ENCODE measurements around the gene OR2AJ1.
"Not testable (repeated sequence)": the region's sequence is repeated elsewhere in the genome, so short reads cannot be mapped to it uniquely, and the experiment has no call there.

Gene OR2AJ1

DNA sequence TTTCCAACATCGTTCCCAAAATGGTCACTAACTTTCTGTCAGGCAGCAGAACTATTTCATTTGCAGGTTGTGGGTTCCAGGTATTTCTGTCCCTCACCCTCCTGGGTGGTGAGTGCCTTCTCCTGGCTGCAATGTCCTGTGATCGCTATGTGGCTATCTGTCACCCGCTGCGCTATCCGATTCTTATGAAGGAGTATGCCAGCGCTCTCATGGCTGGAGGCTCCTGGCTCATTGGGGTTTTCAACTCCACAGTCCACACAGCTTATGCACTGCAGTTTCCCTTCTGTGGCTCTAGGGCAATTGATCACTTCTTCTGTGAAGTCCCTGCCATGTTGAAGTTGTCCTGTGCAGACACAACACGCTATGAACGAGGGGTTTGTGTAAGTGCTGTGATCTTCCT lies 9.3 kb downstream of the OR2AJ1 start:
- Mint-ChIP-seq H3K4me3 (no peak overlapping the region), H3K27me3 (no peaks in the 10 kb centered on the region), H3K27ac (no peak overlapping the region), H3K36me3 (peaks cover 4 to 5% of the 10 kb centered on the region in 2 donors), H3K9me3 (peaks cover 6 to 7% of the 10 kb centered on the region in 2 donors), H3K4me1 (peaks cover 0 to 3% of the 10 kb centered on the region in 2 donors)
- ATAC-seq (replicated peaks), result no peak
- DNase-seq, result no peak

- Mint-ChIP-seq H3K9me3 (peaks cover 6 to 7% of the 10 kb centered on the region in 2 donors), H3K27me3 (no peaks in the 10 kb centered on the region), H3K4me3 (no peak overlapping the region), H3K27ac (no peak overlapping the region), H3K4me1 (peaks cover 0 to 5% of the 10 kb centered on the region in 2 donors), H3K36me3 (peaks cover 4 to 5% of the 10 kb centered on the region in 2 donors)
- ATAC-seq (replicated peaks) (no peak), DNase-seq (no peak)
Observed at GRCh38 chr1:247935781-247936180, 11.1 kb downstream of the OR2AJ1 start.

DNA sequence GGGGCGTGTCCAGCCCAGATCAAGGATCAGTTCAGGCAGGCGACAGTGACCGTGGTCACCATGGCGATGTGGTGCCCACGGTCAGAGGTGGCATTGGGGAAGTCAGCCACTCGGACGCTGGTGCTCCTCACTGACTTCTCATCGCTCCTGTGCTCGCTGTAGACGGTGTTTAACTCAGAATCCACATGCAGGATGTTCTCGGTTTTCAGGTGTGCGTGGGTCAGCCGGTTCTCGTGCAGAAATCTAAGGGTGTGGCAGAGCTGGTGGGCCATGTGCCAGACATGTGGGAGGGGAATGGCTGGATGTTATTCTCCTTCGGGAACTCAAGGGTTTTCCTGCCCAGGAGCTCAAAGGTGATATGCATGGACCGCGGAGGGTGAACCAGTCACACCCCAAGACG lies 11.7 kb downstream of the OR2AJ1 start:
- no peak overlapping the region for H3K4me3 Mint-ChIP-seq
- no peaks in the 10 kb centered on the region for H3K27me3 Mint-ChIP-seq
- peaks cover 6 to 7% of the 10 kb centered on the region in 2 donors for H3K9me3 Mint-ChIP-seq
- no peak overlapping the region for H3K27ac Mint-ChIP-seq
- ATAC-seq (replicated peaks) (no peak), DNase-seq (no peak)
- H3K4me1 Mint-ChIP-seq, result peaks cover 0 to 6% of the 10 kb centered on the region in 2 donors
- peaks cover 4 to 5% of the 10 kb centered on the region in 2 donors for H3K36me3 Mint-ChIP-seq

DNA sequence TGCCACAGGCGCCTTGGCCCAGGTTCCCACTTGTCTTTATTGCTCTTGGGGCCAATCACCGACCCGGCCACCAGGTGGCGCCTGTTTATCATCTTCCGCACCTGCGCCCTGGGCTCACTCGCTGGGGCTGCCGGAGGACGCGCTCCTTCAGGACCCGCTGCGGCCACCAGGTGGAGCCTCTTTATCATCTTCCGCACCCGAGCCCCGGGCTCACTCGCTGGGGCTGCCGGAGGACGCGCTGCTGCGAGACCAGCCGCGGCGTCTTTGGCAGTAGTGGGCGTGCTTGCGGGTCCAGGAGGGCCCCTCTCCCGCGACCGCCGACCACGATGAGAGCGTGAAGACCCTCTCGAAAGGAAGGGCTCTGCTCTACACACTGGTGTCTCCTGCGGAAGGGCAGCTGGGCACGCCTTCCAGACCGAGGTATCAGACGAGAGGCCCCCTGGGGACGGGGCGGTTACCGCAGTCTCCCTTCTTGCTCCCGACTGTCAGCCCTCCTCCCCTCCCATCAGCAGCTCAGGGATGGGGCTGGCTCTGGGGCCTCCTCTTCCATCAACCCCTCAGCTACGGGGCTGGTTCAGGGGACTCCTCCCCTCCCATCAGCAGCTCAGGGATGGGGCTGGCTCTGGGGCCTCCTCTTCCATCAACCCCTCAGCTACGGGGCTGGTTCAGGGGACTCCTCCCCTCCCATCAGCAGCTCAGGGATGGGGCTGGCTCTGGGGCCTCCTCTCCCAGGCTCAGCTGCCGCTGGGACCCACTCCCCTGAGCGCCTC lies 12.5 kb downstream of the OR2AJ1 start:
- Mint-ChIP-seq H3K4me3 (peak overlapping the region; percentile 88 to 89), H3K27ac (peak overlapping the region; percentile 93)
- H3K36me3 Mint-ChIP-seq, H3K27me3 Mint-ChIP-seq, H3K9me3 Mint-ChIP-seq, H3K4me1 Mint-ChIP-seq: not testable (repeated sequence)
- peak; percentile 90 for DNase-seq
- ATAC-seq (replicated peaks), result peak; percentile 95 to 99

GRCh38 chr1:247942624-247943023 lies 17.9 kb downstream of the OR2AJ1 start:
- DNase-seq (no peak), ATAC-seq (replicated peaks) (no peak)
- Mint-ChIP-seq H3K36me3 (peaks cover 0 to 6% of the 10 kb centered on the region in 2 donors), H3K9me3 (peaks cover 0 to 3% of the 10 kb centered on the region in 2 donors), H3K4me1 (peaks cover 0 to 3% of the 10 kb centered on the region in 2 donors), H3K4me3 (no peak overlapping the region), H3K27me3 (no peaks in the 10 kb centered on the region), H3K27ac (no peak overlapping the region)

DNA sequence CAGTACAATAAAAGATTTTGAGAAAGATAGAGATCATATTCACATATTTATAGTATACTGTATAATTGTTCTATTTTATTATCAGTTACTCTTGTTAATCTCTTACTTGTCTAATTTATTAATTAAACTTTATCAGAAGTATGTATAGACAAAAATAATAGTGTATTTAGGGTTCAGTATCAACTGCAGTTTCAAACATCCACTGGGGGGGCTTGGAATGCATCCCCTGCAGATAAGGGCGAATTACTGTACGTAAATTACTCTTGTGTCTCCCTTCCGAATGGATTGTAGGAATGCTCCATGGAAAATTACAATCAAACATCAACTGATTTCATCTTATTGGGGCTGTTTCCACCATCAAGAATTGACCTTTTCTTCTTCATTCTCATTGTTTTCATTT lies 23.9 kb downstream of the OR2AJ1 start, which contains the start of gene OR2L8:
OR2L8 (plus strand) TSS at position 301 of the 400 bp plus-strand sequence; CDS start at position 301, 0 bp downstream.
- Mint-ChIP-seq H3K27ac (no peak within 1 kb of the TSS), H3K9me3 (peaks cover 0 to 3% of the 10 kb centered on the region in 2 donors), H3K4me3 (no peak within 1 kb of the TSS), H3K27me3 (no peaks in the 10 kb centered on the region), H3K36me3 (peaks cover 0 to 13% of the 10 kb centered on the region in 2 donors), H3K4me1 (no peaks in the 10 kb centered on the region)
- no peak for DNase-seq
- ATAC-seq (replicated peaks), result no peak

GRCh38 chr1:247953408-247953807 lies 28.7 kb downstream of the OR2AJ1 start:
- DNase-seq, result no peak
- H3K4me3 Mint-ChIP-seq, result no peak overlapping the region
- ATAC-seq (replicated peaks), result no peak
- no peaks in the 10 kb centered on the region for H3K4me1 Mint-ChIP-seq
- H3K27me3 Mint-ChIP-seq, result no peaks in the 10 kb centered on the region
- H3K36me3 Mint-ChIP-seq, result peaks cover 7 to 15% of the 10 kb centered on the region in 2 donors
- H3K27ac Mint-ChIP-seq, result no peak overlapping the region
- H3K9me3 Mint-ChIP-seq, result peaks cover 8 to 9% of the 10 kb centered on the region in 2 donors

- Mint-ChIP-seq H3K36me3 (peaks cover 5 to 21% of the 10 kb centered on the region in 2 donors), H3K27me3 (no peaks in the 10 kb centered on the region), H3K4me1 (peaks cover 13 to 16% of the 10 kb centered on the region in 2 donors), H3K9me3 (peaks cover 10 to 13% of the 10 kb centered on the region in 2 donors), H3K27ac (no peak overlapping the region), H3K4me3 (no peak overlapping the region)
- DNase-seq, result no peak
- no peak for ATAC-seq (replicated peaks)
Observed at GRCh38 chr1:247961791-247962190, 37.1 kb downstream of the OR2AJ1 start.

- no peak for DNase-seq
- H3K27me3 Mint-ChIP-seq, result no peaks in the 10 kb centered on the region
- ATAC-seq (replicated peaks), result no peak
- peaks cover 7% of the 10 kb centered on the region in 2 donors for H3K9me3 Mint-ChIP-seq
- no peak overlapping the region for H3K27ac Mint-ChIP-seq
- no peak overlapping the region for H3K4me3 Mint-ChIP-seq
- peaks cover 1 to 14% of the 10 kb centered on the region in 2 donors for H3K36me3 Mint-ChIP-seq
- H3K4me1 Mint-ChIP-seq, result peaks cover 18 to 26% of the 10 kb centered on the region in 2 donors
Observed at GRCh38 chr1:247962911-247963588, 38.4 kb downstream of the OR2AJ1 start.

DNA sequence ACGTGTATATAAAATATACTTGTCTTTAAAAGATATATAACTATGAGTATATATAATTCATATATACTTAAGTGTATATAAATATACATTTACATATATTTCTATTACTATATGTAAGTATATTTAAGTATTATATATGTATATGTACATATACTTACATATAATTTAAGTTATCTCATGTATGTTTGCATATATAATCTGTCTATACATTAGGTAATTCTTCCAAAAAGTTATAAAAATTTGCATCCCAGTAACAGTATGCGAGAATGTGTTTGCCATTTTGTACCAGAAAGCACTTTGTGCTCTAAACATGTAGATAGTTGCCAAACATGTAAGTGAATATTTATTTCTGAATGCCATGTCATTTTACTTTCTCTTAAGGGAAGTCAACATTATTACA lies 40.2 kb downstream of the OR2AJ1 start, which contains the start of gene OR2AK2:
OR2AK2 (plus strand) TSS at position 301 of the 400 bp plus-strand sequence. CDS start 144 bp downstream, outside the sequence.
- DNase-seq, result no peak
- Mint-ChIP-seq H3K9me3 (peaks cover 1 to 5% of the 10 kb centered on the region in 2 donors), H3K4me1 (peaks cover 18 to 27% of the 10 kb centered on the region in 2 donors), H3K27ac (no peak within 1 kb of the TSS), H3K27me3 (no peaks in the 10 kb centered on the region), H3K36me3 (peaks cover 0 to 11% of the 10 kb centered on the region in 2 donors), H3K4me3 (no peak within 1 kb of the TSS)
- ATAC-seq (replicated peaks), result no peak

GRCh38 chr1:247966532-247967204 lies 42.0 kb downstream of the OR2AJ1 start:
- Mint-ChIP-seq H3K27me3 (no peaks in the 10 kb centered on the region), H3K27ac (peak overlapping the region; percentile 27), H3K4me3 (peak overlapping the region; percentile 43 to 49), H3K4me1 (peaks cover 18 to 27% of the 10 kb centered on the region in 2 donors), H3K36me3 (peaks cover 0 to 11% of the 10 kb centered on the region in 2 donors), H3K9me3 (peaks cover 1 to 5% of the 10 kb centered on the region in 2 donors)
- peak; percentile 62 to 75 for ATAC-seq (replicated peaks)
- DNase-seq, result peak; percentile 4
